SU-DHL-6 (cell line): Measurements from ENCODE around the gene CCL14.

ENCODE experiments used
- CTCF ChIP-seq: fragments of 200-600 bp; sonication (generic); IDR thresholded peaks from one replicate; pipeline ENCODE4 v1.5.1; 2017; ENCODE audit warnings: antibody characterized with exemption, mild to moderate bottlenecking, low read length, moderate library complexity; ENCODE audit not compliant: insufficient read depth, poor library complexity, severe bottlenecking
- EZH2phosphoT487 ChIP-seq: fragments of 200-600 bp; sonication (generic), shearing (Covaris generic); conservative IDR thresholded peaks from 2 replicates; pipeline ENCODE4 v1.6.1; 2018; ENCODE audit warnings: mild to moderate bottlenecking, antibody characterized with exemption, low read length, moderate library complexity, mixed read lengths

- TF ChIP-seq CTCF, result no peak
- no peak for TF ChIP-seq EZH2phosphoT487
Measured at GRCh38 chr17:36027761-36028160, 41.2 kb upstream of the CCL14 start.
